ENCODE results near the gene FXYD5. TPM values are rescaled to one million over a fixed set of nuclear protein-coding genes. Genes with fewer than 3 reads are reported as not detected.
A peak's percentile ranks its signal among the peaks of the same experiment; 100 is the strongest.

The FXYD5 gene
- total and polyA plus RNA-seq, 9 of the 15 experiments (the other 6 are each of a cell fraction or from before 2014, with no cell fraction given): 104 to 537 (median 174) TPM

GRCh38 chr19:35105411-35106290 lies 48.9 kb upstream of the FXYD5 start (continued):
- TF ChIP-seq PKNOX1 (IDR thresholded peaks at IDR 0.05) (peak; percentile 33; the same call in 1 of the 2 replicates), ARID1B (IDR thresholded peaks at IDR 0.05) (peak; percentile 35), PTRF (tag; IDR thresholded peaks at IDR 0.05) (no peak), CBX2 (IDR thresholded peaks at IDR 0.05; ENCODE audit: insufficient read depth, low read length, poor library complexity, severe bottlenecking) (no peak), TAF9B (IDR thresholded peaks at IDR 0.05; ENCODE audit: partially characterized antibody) (no peak), POLR2A (conservative IDR thresholded peaks at IDR 0.05) (no peak), MLLT1 (IDR thresholded peaks at IDR 0.05) (peak in 1 of 2 experiments; percentile 67; a peak in 1 of 4 replicates), GABPB1 (CRISPR knock-in tag; IDR thresholded peaks at IDR 0.05) (no peak), BMI1 (IDR thresholded peaks at IDR 0.05; ENCODE audit: low read length) (no peak), HDGF (IDR thresholded peaks at IDR 0.05) (peak; percentile 75), BRD9 (IDR thresholded peaks at IDR 0.05; ENCODE audit: low read depth, partially characterized antibody) (peak; percentile 35), ELF1 (tag; IDR thresholded peaks at IDR 0.05) (no peak), THAP12 (CRISPR knock-in tag; IDR thresholded peaks at IDR 0.05) (no peak), CCNT2 (IDR thresholded peaks at IDR 0.05; ENCODE audit: borderline replicate concordance, extremely low read depth, insufficient read length, low read depth, low read length) (peak; percentile 70), MTF1 (CRISPR knock-in tag; IDR thresholded peaks at IDR 0.05; ENCODE audit: borderline replicate concordance) (no peak), TAL1 (IDR thresholded peaks at IDR 0.05) (0 out of 2 replicates have a peak, but pooled peaks have one; percentile 4), SRSF3 (IDR thresholded peaks at IDR 0.05; ENCODE audit: insufficient read depth, low read length) (no peak), ATF6 (CRISPR knock-in tag; IDR thresholded peaks at IDR 0.05) (no peak), SAFB (IDR thresholded peaks at IDR 0.05; ENCODE audit: borderline replicate concordance, low read depth, low read length) (no peak), RHOXF2B (CRISPR knock-in tag; conservative IDR thresholded peaks at IDR 0.05) (no peak), SMAD3 (CRISPR knock-in tag; conservative IDR thresholded peaks at IDR 0.05) (no peak), MAZ (CRISPR knock-in tag; conservative IDR thresholded peaks at IDR 0.05 in 1 of 2, IDR thresholded peaks at IDR 0.05 in 1 of 2) (no peak)
